Mesenchymal stem cell (in vitro differentiated cells and primary cell): ENCODE results near the gene PRIM1.

Experiments used
- DNase-seq: peaks from one replicate; pipeline ENCODE4 v3.0.0-alpha.2; 2013
- H2AFZ ChIP-seq: one replicate; pipeline ENCODE4 v1.6.1; 2013; ENCODE audit warnings: low read depth, mild to moderate bottlenecking, control low read depth, inconsistent platforms, low read length, moderate library complexity
- H2AK5ac ChIP-seq: 2 replicates; pipeline ENCODE4 v1.6.1; 2013; ENCODE audit warnings: low read length, moderate library complexity, mild to moderate bottlenecking, inconsistent platforms; ENCODE audit not compliant: severe bottlenecking
- H2BK120ac ChIP-seq: one replicate; pipeline ENCODE4 v1.6.1; 2013; ENCODE audit warnings: low read depth, mild to moderate bottlenecking, inconsistent platforms, low read length, moderate library complexity
- H2BK12ac ChIP-seq, 2 experiments: one replicate each; pipeline ENCODE4 v1.6.1; 2013; ENCODE audit warnings: inconsistent platforms in 2 of 2, low read length in 2 of 2, mild to moderate bottlenecking in 2 of 2, moderate library complexity in 2 of 2, control low read depth in 1 of 2
- H2BK15ac ChIP-seq: one replicate; pipeline ENCODE4 v1.6.1; 2013; ENCODE audit warnings: mild to moderate bottlenecking, low read depth, inconsistent platforms; ENCODE audit not compliant: poor library complexity, severe bottlenecking
- H2BK5ac ChIP-seq: 2 replicates; pipeline ENCODE4 v1.6.1; 2013; ENCODE audit warnings: low read depth, mild to moderate bottlenecking, low read length, control low read depth, inconsistent platforms; ENCODE audit not compliant: poor library complexity, severe bottlenecking
- H3K14ac ChIP-seq, 2 experiments: one replicate each; pipeline ENCODE4 v1.6.1; 2013; ENCODE audit warnings: inconsistent platforms in 2 of 2, low read length in 2 of 2, control low read depth in 1 of 2, mild to moderate bottlenecking in 1 of 2, moderate library complexity in 1 of 2
- H3K18ac ChIP-seq, 2 experiments: one replicate each; pipeline ENCODE4 v1.6.1; 2013; ENCODE audit warnings: inconsistent platforms in 2 of 2, low read length in 2 of 2, control low read depth in 1 of 2, low read depth in 1 of 2, mild to moderate bottlenecking in 1 of 2
- H3K23ac ChIP-seq, 2 experiments: one replicate each; pipeline ENCODE4 v1.6.1; 2013; ENCODE audit warnings: inconsistent platforms in 2 of 2, low read length in 2 of 2, mild to moderate bottlenecking in 2 of 2, moderate library complexity in 2 of 2, control low read depth in 1 of 2
- H3K27ac ChIP-seq: 2 replicates; pipeline ENCODE4 v1.5.1; 2013; ENCODE audit warnings: mild to moderate bottlenecking, moderate library complexity, low read length, control low read depth, inconsistent platforms; ENCODE audit not compliant: poor library complexity, severe bottlenecking
- H3K27me3 ChIP-seq, 2 experiments: 2 replicates each; pipeline versions ENCODE4 v1.6.1 to v1.7.0; 2013; ENCODE audit warnings: low read length in 2 of 2, mild to moderate bottlenecking in 2 of 2, moderate library complexity in 2 of 2, control low read depth in 1 of 2, inconsistent platforms in 1 of 2; ENCODE audit not compliant: control insufficient read depth in 1 of 2, insufficient read depth in 1 of 2
- H3K36me3 ChIP-seq, 2 experiments: 2 replicates each; pipeline versions ENCODE4 v1.6.1 to v1.7.0; 2013; ENCODE audit warnings: low read length in 2 of 2, control low read depth in 1 of 2, inconsistent platforms in 1 of 2, low read depth in 1 of 2, mild to moderate bottlenecking in 1 of 2; ENCODE audit not compliant: insufficient read depth in 2 of 2, control insufficient read depth in 1 of 2
- H3K4ac ChIP-seq, 2 experiments: one replicate each; pipeline ENCODE4 v1.6.1; 2013; ENCODE audit warnings: inconsistent platforms in 2 of 2, low read length in 2 of 2, mild to moderate bottlenecking in 2 of 2, moderate library complexity in 2 of 2, control low read depth in 1 of 2, low read depth in 1 of 2
- H3K4me1 ChIP-seq: 2 replicates; pipeline ENCODE4 v1.6.1; 2013; ENCODE audit warnings: low read depth, low read length, control low read depth; ENCODE audit not compliant: control insufficient read depth, insufficient read depth
- H3K4me2 ChIP-seq: 2 replicates; pipeline ENCODE4 v1.6.1; 2013; ENCODE audit warnings: low read length, mild to moderate bottlenecking, inconsistent platforms; ENCODE audit not compliant: poor library complexity, severe bottlenecking
- H3K4me3 ChIP-seq, 2 experiments: 2 replicates each; pipeline versions ENCODE4 v1.5.1 to v1.7.0; 2013; ENCODE audit warnings: low read length in 2 of 2, mild to moderate bottlenecking in 2 of 2, control low read depth in 1 of 2, low read depth in 1 of 2; ENCODE audit not compliant: insufficient read depth in 1 of 2
- H3K79me1 ChIP-seq: replicated peaks from 2 replicates; pipeline ENCODE4 v1.6.1; 2013; ENCODE audit warnings: mild to moderate bottlenecking, control low read depth, low read length, inconsistent platforms; ENCODE audit not compliant: poor library complexity, severe bottlenecking
- H3K9ac ChIP-seq: 2 replicates; pipeline ENCODE4 v1.7.0; 2013; ENCODE audit warnings: mild to moderate bottlenecking, low read length, moderate library complexity
- H3K9me3 ChIP-seq: 2 replicates; pipeline ENCODE4 v1.7.0; 2013; ENCODE audit warnings: mild to moderate bottlenecking, low read length; ENCODE audit not compliant: control insufficient read depth
- H4K8ac ChIP-seq: one replicate; pipeline ENCODE4 v1.6.1; 2013; ENCODE audit warnings: inconsistent platforms, mild to moderate bottlenecking, low read length, moderate library complexity
- H4K91ac ChIP-seq: one replicate; pipeline ENCODE4 v1.6.1; 2013; ENCODE audit warnings: mild to moderate bottlenecking, low read length, inconsistent platforms
- WGBS: methylation state at CpG from one replicate; pipeline ENCODE4 v1.1.7; 2013; ENCODE audit warnings: mixed read lengths; 5-methylcytosine and 5-hydroxymethylcytosine counted together

PRIM1 gene

DNA sequence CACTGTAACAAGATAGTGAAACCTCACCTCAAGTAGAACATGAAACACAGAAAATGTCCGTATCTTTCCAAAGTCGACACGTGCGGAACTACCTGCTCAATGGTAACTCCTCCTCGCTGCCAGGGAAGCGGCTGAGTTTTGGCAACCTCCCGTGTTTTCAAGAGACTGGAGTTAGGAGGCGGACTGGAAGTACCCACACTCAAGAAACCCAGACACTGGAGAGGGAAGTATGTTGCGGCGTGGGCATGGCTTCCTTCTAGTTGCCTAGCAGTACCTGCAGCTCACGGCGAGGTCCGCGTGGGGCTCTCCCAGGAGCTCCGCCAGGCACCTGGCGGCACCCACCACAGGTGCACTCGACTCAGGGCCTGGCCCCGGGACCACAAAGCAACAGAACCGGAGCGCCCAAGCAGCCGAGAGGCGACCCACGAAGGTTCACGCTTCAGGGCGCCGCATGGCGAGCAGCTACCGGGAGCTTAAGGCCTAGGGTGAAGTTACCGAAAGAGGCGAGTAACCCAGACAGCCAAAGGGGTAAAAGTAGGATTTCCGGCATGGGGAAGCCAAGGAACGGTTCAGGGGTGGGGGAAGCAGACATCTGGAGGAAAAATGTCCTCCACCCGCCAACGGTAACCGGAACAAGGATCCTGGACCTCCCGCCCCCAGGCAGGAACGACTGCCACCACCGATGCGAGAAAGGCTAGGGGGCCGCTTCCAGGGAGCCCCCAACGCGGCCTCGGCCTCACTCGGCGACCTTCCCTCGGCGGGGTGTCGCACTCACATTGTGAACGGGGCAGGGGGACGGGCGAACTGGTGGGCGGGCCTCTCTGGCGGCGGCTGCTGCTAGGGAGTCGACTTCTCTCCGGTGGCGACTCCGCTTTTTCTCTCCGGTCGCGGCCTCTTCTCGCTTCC, 64.6 kb downstream of the PRIM1 start:
- Histone ChIP-seq H2BK5ac (peak overlapping the region; percentile 57), H3K9me3 (no peaks in the 10 kb centered on the region), H3K4ac (peak overlapping the region; percentile 29 to 96), H3K27me3 (no peaks in the 10 kb centered on the region), H2BK15ac (peak overlapping the region; percentile 90), H3K4me2 (peak overlapping the region; percentile 38), H2BK120ac (peak overlapping the region; percentile 87), H3K9ac (peak overlapping the region; percentile 99), H2AFZ (peak overlapping the region; percentile 36), H3K14ac (peak overlapping the region in 1 of 2 experiments; percentile 92), H3K27ac (peak overlapping the region; percentile 82), H3K4me1 (peaks cover 6% of the 10 kb centered on the region), H4K8ac (peak overlapping the region; percentile 74), H3K4me3 (peak overlapping the region; percentile 82 to 99), H2BK12ac (peak overlapping the region in 1 of 2 experiments; percentile 23), H4K91ac (peak overlapping the region; percentile 12), H3K36me3 (peaks cover 0 to 8% of the 10 kb centered on the region in 2 experiments), H3K79me1 (no peaks in the 10 kb centered on the region), H2AK5ac (peak overlapping the region; percentile 27), H3K18ac (peak overlapping the region; percentile 93 to 94), H3K23ac (peak overlapping the region in 1 of 2 experiments; percentile 90)
- under 1% methylated on average over 62 of the region's 62 CpGs for WGBS
- DNase-seq, result peak; percentile 62

DNA sequence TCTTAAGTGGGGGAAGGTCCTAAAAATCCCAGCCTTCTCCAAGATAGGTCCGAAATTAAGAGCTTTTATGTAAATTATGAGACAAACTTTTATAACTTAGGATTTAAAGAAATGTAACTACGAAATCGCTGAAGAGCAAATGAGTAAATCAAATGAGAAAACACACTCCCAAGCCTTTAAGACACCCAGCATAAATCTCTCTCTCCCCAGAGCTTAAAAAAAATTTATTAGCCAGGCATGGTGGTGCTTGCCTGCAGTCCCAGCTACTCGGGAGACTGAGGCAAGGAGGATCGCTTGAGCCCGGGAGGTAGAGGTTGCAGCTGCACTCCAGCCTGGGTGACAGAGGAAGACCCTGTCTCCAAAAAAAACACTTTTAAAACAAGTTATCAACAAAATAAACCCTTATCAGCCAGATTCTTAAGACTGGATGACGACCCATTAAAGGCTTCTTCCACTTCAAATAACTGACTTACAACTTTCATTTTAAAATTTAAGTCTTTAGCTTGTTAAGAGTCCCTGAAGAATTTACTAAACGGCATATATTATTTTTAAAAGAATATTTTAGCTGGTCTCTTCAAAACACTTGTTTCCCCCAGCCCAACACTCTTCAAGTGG, 67.3 kb downstream of the PRIM1 start:
- WGBS, result 72% methylated on average over 6 of the region's 8 CpGs

DNA sequence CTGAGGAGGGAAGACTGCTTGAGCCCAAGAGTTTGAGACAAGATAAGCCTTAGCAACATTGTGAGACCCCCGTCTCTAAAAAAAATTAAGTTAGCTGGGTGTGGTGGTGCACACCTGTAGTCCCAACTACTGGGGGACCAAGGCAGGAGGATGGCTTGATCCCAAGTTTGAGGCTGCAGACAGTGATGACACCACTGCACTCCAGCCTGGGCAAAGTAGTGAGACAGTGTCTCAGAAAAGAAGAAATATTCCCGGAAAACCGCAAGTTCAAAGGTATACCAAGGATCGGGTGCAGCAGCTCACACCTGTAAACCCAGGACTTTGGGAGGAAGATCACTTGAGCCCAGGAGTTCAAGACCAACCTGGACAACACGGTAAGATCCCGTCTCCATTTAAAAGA, 69.8 kb downstream of the PRIM1 start:
- H4K8ac ChIP-seq, result no peak overlapping the region
- H2AFZ ChIP-seq, result no peak overlapping the region
- H2BK120ac ChIP-seq, result no peak overlapping the region
- H2BK12ac ChIP-seq, result no peak overlapping the region
- no peak overlapping the region for H4K91ac ChIP-seq
- H3K4me2 ChIP-seq, result no peak overlapping the region
- no peak overlapping the region for H3K23ac ChIP-seq
- no peak overlapping the region for H3K27ac ChIP-seq
- H2BK5ac ChIP-seq, result no peak overlapping the region
- no peak overlapping the region for H3K9ac ChIP-seq
- H3K36me3 ChIP-seq, result peaks cover 23 to 25% of the 10 kb centered on the region in 2 experiments
- peaks cover 7% of the 10 kb centered on the region for H3K4me1 ChIP-seq
- 95% methylated on average over 6 of the region's 6 CpGs for WGBS
- no peak overlapping the region for H3K4me3 ChIP-seq
- H3K4ac ChIP-seq, result no peak overlapping the region
- no peak overlapping the region for H2BK15ac ChIP-seq
- no peak overlapping the region for H3K14ac ChIP-seq
- no peak overlapping the region for H3K18ac ChIP-seq
- H2AK5ac ChIP-seq, result no peak overlapping the region
- no peaks in the 10 kb centered on the region for H3K9me3 ChIP-seq
- DNase-seq, result no peak
- H3K79me1 ChIP-seq, result no peaks in the 10 kb centered on the region
- no peaks in the 10 kb centered on the region for H3K27me3 ChIP-seq

More for the DNA sequence above, 67.3 kb downstream of the PRIM1 start:
- H3K23ac ChIP-seq, result no peak overlapping the region
- no peak overlapping the region for H3K27ac ChIP-seq
- no peak overlapping the region for H2BK120ac ChIP-seq
- peaks cover 7% of the 10 kb centered on the region for H3K4me1 ChIP-seq
- peak; percentile 26 for DNase-seq
- peak overlapping the region; percentile 89 for H3K9ac ChIP-seq
- no peak overlapping the region for H3K14ac ChIP-seq
- H2BK5ac ChIP-seq, result no peak overlapping the region
- no peak overlapping the region for H2AFZ ChIP-seq
- no peak overlapping the region for H2BK15ac ChIP-seq
- H3K4me3 ChIP-seq, result peak overlapping the region in 1 of 2 experiments; percentile 99
- no peak overlapping the region for H3K4ac ChIP-seq
- H3K9me3 ChIP-seq, result no peaks in the 10 kb centered on the region
- no peaks in the 10 kb centered on the region for H3K27me3 ChIP-seq
- no peak overlapping the region for H4K8ac ChIP-seq
- no peak overlapping the region for H4K91ac ChIP-seq
- peak overlapping the region; percentile 23 for H3K4me2 ChIP-seq
- no peaks in the 10 kb centered on the region for H3K79me1 ChIP-seq
- peaks cover 8 to 20% of the 10 kb centered on the region in 2 experiments for H3K36me3 ChIP-seq
- no peak overlapping the region for H2BK12ac ChIP-seq
- no peak overlapping the region for H3K18ac ChIP-seq
- no peak overlapping the region for H2AK5ac ChIP-seq
